Activated B cell treated with CpG ODN at 0.5 μM for 24 hours (primary cell): ENCODE results near the gene KLHL3. TPM values are rescaled to one million over a fixed set of nuclear protein-coding genes. Genes with fewer than 3 reads are reported as not detected.

Source experiments
- ATAC-seq: fragments of 200-7000 bp; cut with Tn5 transposase; one replicate; pipeline ENCODE4 v1.10.0; 2021; ENCODE audit warnings: low read depth, mild to moderate bottlenecking, moderate library complexity
- CTCF ChIA-PET: fragments of 350-600 bp; sonication (Branson Sonifier 250); formaldehyde crosslinking; loops from one replicate; lab custom pipeline; 2021; ENCODE audit warnings: antibody characterized with exemption; lab: Charles Lee
- POLR2A ChIA-PET: fragments of 350-600 bp; sonication (Branson Sonifier 250); formaldehyde crosslinking; loops from one replicate; lab custom pipeline; 2021; ENCODE audit warnings: antibody characterized with exemption; lab: Charles Lee
- DNase-seq: peaks from one replicate; pipeline ENCODE4 v3.0.0; 2022
- H3K27ac Mint-ChIP-seq: one replicate; pipeline ENCODE4 v1.8.0; 2020; ENCODE audit warnings: mixed read lengths
- H3K27me3 Mint-ChIP-seq: one replicate; pipeline ENCODE4 v1.8.0; 2021; ENCODE audit warnings: mixed read lengths
- H3K36me3 Mint-ChIP-seq: one replicate; pipeline ENCODE4 v1.8.0; 2021; ENCODE audit warnings: low read depth, mixed read lengths
- H3K4me1 Mint-ChIP-seq: one replicate; pipeline ENCODE4 v1.8.0; 2021; ENCODE audit warnings: mixed read lengths
- H3K4me3 Mint-ChIP-seq: one replicate; pipeline ENCODE4 v1.8.0; 2020; ENCODE audit warnings: mild to moderate bottlenecking, mixed read lengths
- H3K9me3 Mint-ChIP-seq: one replicate; pipeline ENCODE4 v1.8.0; 2020; ENCODE audit warnings: mixed read lengths
- CTCF ChIP-seq: fragments of 200-600 bp; IDR thresholded peaks from one replicate; pipeline ENCODE4 v1.8.0; 2022; ENCODE audit warnings: antibody characterized with exemption, mild to moderate bottlenecking
- intact Hi-C: fragments of 100-400 bp; cut with micrococcal nuclease; formaldehyde crosslinking; loops from one replicate; pipeline ENCODE4 v1.15.1; 2024
- total RNA-seq: library from RNA; stranded (reverse); gene quantifications from 2 replicates; pipeline ENCODE4 v1.2.3, GENCODE V29; 2022

Gene KLHL3
- total RNA-seq, 1 donor from 2014 or later, result 5.9 TPM

GRCh38 chr5:137633896-137634295 lies 102.0 kb downstream of the KLHL3 start:
- ChIA-PET CTCF (interaction anchor here (0.9 to 1.0 kb wide), 2 partner anchors 9 to 28 kb away, joined by 3 to 4 read pairs; no protein-coding TSS in a partner anchor), POLR2A (no interaction called here)
- no peaks in the 10 kb centered on the region for H3K27me3 Mint-ChIP-seq
- TF ChIP-seq CTCF, result no peak
- DNase-seq (no peak), ATAC-seq (no peak)
- H3K4me1 Mint-ChIP-seq, result no peaks in the 10 kb centered on the region
- intact Hi-C loops, result no loop called here
- H3K27ac Mint-ChIP-seq, result no peak overlapping the region
- no peaks in the 10 kb centered on the region for H3K36me3 Mint-ChIP-seq
- H3K9me3 Mint-ChIP-seq, result no peaks in the 10 kb centered on the region
- no peak overlapping the region for H3K4me3 Mint-ChIP-seq

GRCh38 chr5:137632716-137633115 lies 103.2 kb downstream of the KLHL3 start:
- ATAC-seq, result no peak
- Mint-ChIP-seq H3K9me3 (no peaks in the 10 kb centered on the region), H3K27me3 (no peaks in the 10 kb centered on the region), H3K4me3 (no peak overlapping the region), H3K36me3 (no peaks in the 10 kb centered on the region), H3K4me1 (no peaks in the 10 kb centered on the region), H3K27ac (no peak overlapping the region)
- POLR2A ChIA-PET, result no interaction called here
- no peak for DNase-seq
- intact Hi-C loops, result no loop called here
- CTCF ChIA-PET, result interaction anchor here (4.2 kb wide), 1 partner anchor 109 kb away, joined by 73 read pairs; no protein-coding TSS in a partner anchor
- TF ChIP-seq CTCF, result no peak

GRCh38 chr5:137631453-137631852 lies 104.4 kb downstream of the KLHL3 start:
- H3K4me1 Mint-ChIP-seq, result no peaks in the 10 kb centered on the region
- no peak overlapping the region for H3K4me3 Mint-ChIP-seq
- ATAC-seq, result no peak
- CTCF ChIA-PET, result interaction anchor here (0.9 to 4.2 kb wide), 3 partner anchors 110 to 438 kb away, joined by 4 to 73 read pairs (median 25); no protein-coding TSS in a partner anchor
- no peaks in the 10 kb centered on the region for H3K27me3 Mint-ChIP-seq
- H3K27ac Mint-ChIP-seq, result no peak overlapping the region
- H3K9me3 Mint-ChIP-seq, result no peaks in the 10 kb centered on the region
- intact Hi-C loops, result no loop called here
- POLR2A ChIA-PET, result no interaction called here
- H3K36me3 Mint-ChIP-seq, result no peaks in the 10 kb centered on the region
- no peak for TF ChIP-seq CTCF
- no peak for DNase-seq

- intact Hi-C loops, result no loop called here
- H3K4me3 Mint-ChIP-seq, result no peak overlapping the region
- no peak for TF ChIP-seq CTCF
- ChIA-PET CTCF (interaction anchor here (3.6 to 4.2 kb wide), 2 partner anchors 111 to 438 kb away, joined by 25 to 73 read pairs; no protein-coding TSS in a partner anchor), POLR2A (no interaction called here)
- no peaks in the 10 kb centered on the region for H3K36me3 Mint-ChIP-seq
- H3K27ac Mint-ChIP-seq, result no peak overlapping the region
- H3K9me3 Mint-ChIP-seq, result no peaks in the 10 kb centered on the region
- no peak for DNase-seq
- H3K4me1 Mint-ChIP-seq, result no peaks in the 10 kb centered on the region
- no peaks in the 10 kb centered on the region for H3K27me3 Mint-ChIP-seq
- ATAC-seq, result no peak
These were observed 104.9 kb downstream of the KLHL3 start for GRCh38 chr5:137630972-137631370.

GRCh38 chr5:137630216-137630971 lies 105.5 kb downstream of the KLHL3 start:
- ChIA-PET POLR2A (interaction anchor here (0.6 to 1.0 kb wide), 2 partner anchors 125 to 399 kb away, joined by 3 to 9 read pairs; no protein-coding TSS in a partner anchor), CTCF (interaction anchor here (1.1 to 4.2 kb wide), 8 partner anchors 11 to 438 kb away, joined by 3 to 73 read pairs (median 6); no protein-coding TSS in a partner anchor)
- TF ChIP-seq CTCF, result no peak
- H3K9me3 Mint-ChIP-seq, result no peaks in the 10 kb centered on the region
- intact Hi-C loops, result no loop called here
- H3K4me1 Mint-ChIP-seq, result no peaks in the 10 kb centered on the region
- DNase-seq (no peak), ATAC-seq (no peak)
- H3K27ac Mint-ChIP-seq, result no peak overlapping the region
- H3K36me3 Mint-ChIP-seq, result no peaks in the 10 kb centered on the region
- no peaks in the 10 kb centered on the region for H3K27me3 Mint-ChIP-seq
- H3K4me3 Mint-ChIP-seq, result no peak overlapping the region
